ENCODE measurements around the gene NAGK.

Gene NAGK

DNA sequence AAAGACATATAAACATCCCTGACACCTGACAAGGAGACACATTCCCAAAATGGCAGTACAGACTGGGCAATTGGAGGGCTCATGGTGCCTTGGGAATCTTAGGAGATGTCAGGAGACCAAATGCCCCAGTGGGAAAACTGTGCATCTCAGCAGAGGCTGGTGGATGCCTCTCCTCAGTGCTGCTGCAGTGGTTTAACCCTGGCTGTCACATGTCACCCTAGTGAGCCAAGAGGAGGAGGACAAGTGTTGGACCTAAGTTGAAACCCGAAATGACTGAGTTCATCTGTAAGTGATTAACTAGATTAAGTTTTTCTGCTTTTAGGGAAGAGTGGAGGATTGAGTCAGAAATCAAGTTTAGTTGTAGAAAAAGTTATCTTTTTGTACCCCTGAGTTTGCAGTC is 5.2 kb upstream of the NAGK start:
- no peak for DNase-seq (ENCODE audit: low spot score)
- ChIA-PET POLR2A (ENCODE audit: low non-redundant PET) (no interaction called here), CTCF (no interaction called here)
- H3K27ac ChIP-seq = no peak overlapping the region
- TF ChIP-seq, protein P1, sequence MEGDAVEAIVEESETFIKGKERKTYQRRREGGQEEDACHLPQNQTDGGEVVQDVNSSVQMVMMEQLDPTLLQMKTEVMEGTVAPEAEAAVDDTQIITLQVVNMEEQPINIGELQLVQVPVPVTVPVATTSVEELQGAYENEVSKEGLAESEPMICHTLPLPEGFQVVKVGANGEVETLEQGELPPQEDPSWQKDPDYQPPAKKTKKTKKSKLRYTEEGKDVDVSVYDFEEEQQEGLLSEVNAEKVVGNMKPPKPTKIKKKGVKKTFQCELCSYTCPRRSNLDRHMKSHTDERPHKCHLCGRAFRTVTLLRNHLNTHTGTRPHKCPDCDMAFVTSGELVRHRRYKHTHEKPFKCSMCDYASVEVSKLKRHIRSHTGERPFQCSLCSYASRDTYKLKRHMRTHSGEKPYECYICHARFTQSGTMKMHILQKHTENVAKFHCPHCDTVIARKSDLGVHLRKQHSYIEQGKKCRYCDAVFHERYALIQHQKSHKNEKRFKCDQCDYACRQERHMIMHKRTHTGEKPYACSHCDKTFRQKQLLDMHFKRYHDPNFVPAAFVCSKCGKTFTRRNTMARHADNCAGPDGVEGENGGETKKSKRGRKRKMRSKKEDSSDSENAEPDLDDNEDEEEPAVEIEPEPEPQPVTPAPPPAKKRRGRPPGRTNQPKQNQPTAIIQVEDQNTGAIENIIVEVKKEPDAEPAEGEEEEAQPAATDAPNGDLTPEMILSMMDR (conservative IDR thresholded peaks at IDR 0.05; ENCODE audit: low read depth) = no peak

DNA sequence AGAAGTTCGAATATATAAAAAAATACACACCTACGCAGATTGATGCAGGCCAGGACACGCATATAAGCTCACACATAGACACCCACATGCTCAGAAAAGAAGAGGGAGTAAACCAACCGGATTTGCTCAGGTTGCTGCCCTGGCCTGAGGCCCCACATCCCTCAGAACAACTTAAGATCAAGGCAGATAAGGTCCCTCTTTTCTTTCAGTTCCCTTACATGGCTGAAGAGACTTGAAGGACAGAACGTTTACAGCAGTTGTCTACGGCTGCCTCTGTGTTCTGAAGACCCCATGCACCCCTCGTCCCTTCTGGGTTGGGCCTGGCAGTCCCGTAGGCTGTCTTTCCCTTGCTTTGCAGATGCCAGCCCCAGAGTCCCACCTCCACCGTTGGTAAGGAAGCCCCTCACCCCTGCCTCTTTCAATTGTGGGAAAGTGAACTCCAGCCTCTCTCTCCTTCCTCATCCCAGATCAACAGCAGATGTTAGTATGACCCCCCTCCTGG is 4.3 kb upstream of the NAGK start:
- ChIA-PET CTCF (interaction anchor here (0.5 kb wide), 2 partner anchors 14 to 206 kb away, joined by 3 to 4 read pairs; no protein-coding TSS in a partner anchor), POLR2A (ENCODE audit: low non-redundant PET) (no interaction called here)
- DNase-seq (ENCODE audit: low spot score) = peak; percentile 44
- no peak overlapping the region for H3K27ac ChIP-seq
- TF ChIP-seq, protein P1 (conservative IDR thresholded peaks at IDR 0.05; ENCODE audit: low read depth) = no peak

DNA sequence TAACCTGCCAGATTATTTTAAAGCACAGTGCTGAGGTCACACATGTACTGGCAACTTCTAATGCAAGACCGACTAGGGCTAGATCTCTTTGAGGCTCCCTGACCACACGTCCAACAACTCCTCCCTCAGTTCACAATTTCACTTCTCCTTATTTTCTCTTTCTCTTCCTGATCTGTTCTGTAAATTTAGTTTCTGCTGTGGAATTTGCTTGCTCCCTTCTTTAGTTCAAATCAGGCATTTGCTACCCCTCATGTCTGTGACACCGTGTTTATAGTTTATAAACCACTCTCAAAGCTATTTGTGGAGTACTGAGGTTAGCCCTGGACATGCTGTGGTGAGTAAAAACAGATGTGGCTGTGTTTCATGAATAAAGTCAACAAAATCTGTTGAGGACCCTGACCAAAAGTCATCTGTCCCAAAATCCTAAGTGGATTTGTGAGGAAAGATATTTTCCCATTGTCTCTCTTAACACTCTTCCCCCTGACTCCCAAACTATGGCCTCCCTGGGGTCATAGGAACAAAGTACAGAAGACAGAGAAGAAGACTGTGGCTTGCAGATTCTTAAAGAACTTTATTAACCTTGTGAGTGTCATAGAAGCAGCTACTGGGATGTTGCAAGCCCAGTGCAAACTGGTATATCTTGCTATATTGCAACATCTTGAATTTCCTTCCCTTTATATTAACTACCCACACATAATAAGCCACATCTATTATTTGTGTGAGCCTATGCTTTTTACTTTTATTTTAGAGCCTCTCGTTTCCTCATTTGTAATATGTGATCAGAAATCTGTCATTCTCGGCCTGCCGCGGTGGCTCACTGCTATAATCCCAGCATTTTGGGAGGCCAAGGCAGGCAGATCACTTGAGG is 3.5 kb upstream of the NAGK start:
- CTCF ChIA-PET = no interaction called here

DNA sequence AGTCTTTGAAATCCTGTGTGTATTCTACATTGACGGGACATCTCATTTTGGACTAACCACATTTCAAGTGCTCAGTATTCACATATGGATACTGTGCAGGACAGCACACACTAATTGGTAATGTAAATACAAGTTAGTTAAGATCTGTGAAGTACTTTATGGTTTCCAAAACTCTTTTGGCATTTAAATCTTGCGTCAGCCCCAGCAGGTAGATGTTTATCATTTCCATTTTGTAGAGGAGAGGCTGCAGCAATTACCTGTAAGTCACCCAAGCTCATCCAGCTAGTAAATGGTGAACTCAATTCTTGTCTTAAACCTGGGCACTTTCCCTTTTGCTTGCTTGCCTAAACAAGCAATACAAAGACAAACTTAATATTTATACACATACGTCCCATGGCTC is 1.6 kb upstream of the NAGK start:
- ChIA-PET POLR2A (ENCODE audit: low non-redundant PET) (no interaction called here), CTCF (interaction anchor here (0.9 kb wide), 1 partner anchor 17 kb away, joined by 3 read pairs; no protein-coding TSS in a partner anchor)
- no peak for DNase-seq (ENCODE audit: low spot score)
- TF ChIP-seq, protein P1 (conservative IDR thresholded peaks at IDR 0.05; ENCODE audit: low read depth) = no peak
- H3K27ac ChIP-seq = no peak overlapping the region

More for the DNA sequence above, 3.5 kb upstream of the NAGK start:
- POLR2A ChIA-PET (ENCODE audit: low non-redundant PET) = no interaction called here
- H3K27ac ChIP-seq = no peak overlapping the region
- TF ChIP-seq, protein P1 (conservative IDR thresholded peaks at IDR 0.05; ENCODE audit: low read depth) = no peak
- no peak for DNase-seq (ENCODE audit: low spot score)

DNA sequence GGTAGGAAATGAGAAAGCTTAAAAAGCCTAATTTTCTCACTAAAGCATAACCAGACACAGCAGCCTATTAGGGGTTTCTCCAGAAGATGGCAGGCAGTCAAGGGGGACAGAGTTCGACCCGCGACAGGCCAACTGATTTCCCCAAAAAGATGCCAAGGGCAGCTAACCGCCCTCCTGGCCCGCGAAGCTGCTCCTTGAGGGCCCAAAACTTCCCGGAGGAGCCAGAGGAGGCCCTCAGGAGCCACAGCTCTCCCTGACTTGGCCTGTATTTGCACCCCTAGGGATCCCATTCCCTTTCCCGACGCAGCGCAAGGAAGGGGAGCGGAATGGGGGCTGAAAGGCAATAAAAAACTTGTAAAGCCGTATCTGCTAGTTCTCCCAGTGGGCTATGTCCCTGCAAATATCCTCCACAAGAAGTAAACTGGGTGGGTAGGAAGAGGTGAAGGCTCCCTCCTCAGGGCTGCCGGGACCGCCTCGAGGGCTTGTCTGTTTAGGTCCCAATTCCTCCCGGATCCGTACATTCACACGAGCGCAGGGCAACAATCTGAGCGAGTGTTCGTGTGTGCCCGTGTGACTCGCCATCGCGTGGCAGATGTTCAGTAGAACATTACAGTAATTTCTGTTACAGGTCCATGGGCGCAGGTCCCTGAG is 756 bp upstream of the NAGK start:
- no peak for DNase-seq (ENCODE audit: low spot score)
- ChIA-PET CTCF (interaction anchor here (0.6 to 1.6 kb wide), 4 partner anchors 9 to 70 kb away, joined by 3 to 8 read pairs (median 3); no protein-coding TSS in a partner anchor), POLR2A (ENCODE audit: low non-redundant PET) (interaction anchor here (0.9 to 1.3 kb wide), 3 partner anchors 18 to 82 kb away, joined by 3 to 6 read pairs (median 3); no protein-coding TSS in a partner anchor)
- TF ChIP-seq, protein P1 (conservative IDR thresholded peaks at IDR 0.05; ENCODE audit: low read depth) = no peak
- peak overlapping the region; percentile 90 for H3K27ac ChIP-seq

DNA sequence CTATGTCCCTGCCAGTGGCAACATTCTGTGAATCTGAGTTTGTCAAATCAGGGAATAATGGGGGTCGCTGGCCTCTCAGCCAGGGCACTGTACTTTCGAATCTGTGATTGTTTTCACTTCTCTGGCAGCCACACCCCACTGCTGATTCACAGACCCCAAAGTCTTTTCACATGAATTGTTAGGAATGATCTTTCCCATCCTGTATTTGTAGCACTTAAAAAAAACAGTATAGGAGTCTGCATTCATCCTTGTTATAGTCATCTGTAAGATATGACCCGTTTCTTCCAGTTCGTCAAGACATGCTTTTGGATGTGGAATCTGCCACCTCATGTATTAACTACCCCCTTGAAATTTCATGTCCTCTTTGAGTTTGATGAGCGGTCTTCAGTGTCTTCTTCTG is 928 bp downstream of the NAGK start:
- TF ChIP-seq, protein P1 (conservative IDR thresholded peaks at IDR 0.05; ENCODE audit: low read depth) = no peak
- peak overlapping the region; percentile 90 for H3K27ac ChIP-seq
- no peak for DNase-seq (ENCODE audit: low spot score)
- ChIA-PET POLR2A (ENCODE audit: low non-redundant PET) (interaction anchor here (1.0 to 1.1 kb wide), 2 partner anchors 8 to 20 kb away, joined by 4 to 5 read pairs; no protein-coding TSS in a partner anchor), CTCF (interaction anchor here (0.5 to 1.6 kb wide), 5 partner anchors 20 to 778 kb away, joined by 3 to 8 read pairs (median 3); no protein-coding TSS in a partner anchor)

All from RWPE1 (cell line).